PC-9 (cell line): Measurements from ENCODE around the gene NUCB2.

Experiments used
- CTCF ChIP-seq: fragments of 200-600 bp; sonication (generic); conservative IDR thresholded peaks from 2 replicates; pipeline ENCODE4 v1.6.1; 2017; ENCODE audit warnings: mixed run types, antibody characterized with exemption, mild to moderate bottlenecking, moderate library complexity
- EZH2 ChIP-seq: fragments of 200-600 bp; sonication (generic); IDR thresholded peaks from 2 replicates; pipeline ENCODE4 v1.8.0; 2017; ENCODE audit warnings: antibody characterized with exemption, low read depth

DNA sequence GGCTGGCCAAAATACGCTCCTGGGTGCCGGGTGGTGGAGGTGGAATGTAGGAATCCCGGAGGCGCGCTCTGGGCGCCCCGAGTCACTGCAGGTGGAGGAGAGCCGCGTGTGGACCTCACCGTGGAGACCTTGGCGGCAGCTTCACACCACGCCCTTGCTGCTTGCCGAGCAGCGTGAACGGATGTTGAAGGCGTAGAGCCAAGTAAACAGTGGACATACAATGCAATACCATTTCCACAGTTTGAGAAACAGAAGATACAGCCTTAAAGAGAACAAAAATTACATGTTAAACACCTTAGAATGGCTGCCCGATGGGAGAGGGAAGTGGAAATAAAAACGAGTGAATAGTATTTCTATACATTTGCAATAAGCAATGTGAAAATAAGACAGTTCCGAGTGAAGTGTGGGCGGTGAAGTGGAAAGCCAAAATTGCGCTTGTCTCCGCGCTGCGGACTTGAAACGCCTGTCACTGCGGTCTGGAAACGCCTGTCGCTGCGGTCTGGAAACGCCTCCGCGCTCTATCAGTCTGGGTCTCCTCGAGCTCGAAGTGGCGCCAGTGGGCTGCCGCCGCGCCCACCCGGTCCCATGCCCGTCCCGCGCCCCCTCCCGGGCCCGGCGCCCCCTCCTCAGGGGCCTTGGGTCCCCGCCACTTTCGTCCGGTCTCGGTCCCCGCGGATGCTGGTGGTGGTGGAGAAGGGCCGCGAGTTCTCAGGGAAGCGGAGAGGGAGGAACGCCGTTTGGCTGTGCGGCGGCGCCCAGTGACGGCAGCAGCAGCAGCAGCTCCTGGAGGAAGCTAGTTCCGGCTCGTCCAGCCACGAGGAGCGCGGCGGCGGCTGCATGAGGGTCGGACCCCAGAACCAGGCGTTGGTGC lies 76.6 kb downstream of the NUCB2 start:
- TF ChIP-seq CTCF (no peak), EZH2 (no peak)
